HepG2 (cell line): ENCODE results near the gene MAP2K5. TPM values are rescaled to one million over a fixed set of nuclear protein-coding genes. Genes with fewer than 3 reads are reported as not detected.

Experiments
- ATAC-seq: fragments of 200-7000 bp; cut with Tn5 transposase; 3 replicates; pipeline ENCODE4 v1.9.1; 2020; ENCODE audit warnings: mild to moderate bottlenecking, moderate library complexity
- BruUV-seq: library from RNA; stranded (reverse); fragments of 400-500 nt; replicated peaks from 2 replicates; lab custom pipeline; 2021; lab: Mats Ljungman, UMichigan
- CTCF ChIA-PET: fragments of 300-600 bp; formaldehyde crosslinking; extraction: SDS; loops from one replicate; lab custom pipeline; 2021; ENCODE audit warnings: low total read pairs, inconsistent platforms, low intra/inter-chr PET ratio; lab: Yijun Ruan, JAX
- POLR2A ChIA-PET: fragments of 350-600 bp; sonication (Branson Sonifier 250); formaldehyde crosslinking; loops from one replicate; lab custom pipeline; 2020; ENCODE audit warnings: antibody characterized with exemption, inconsistent platforms; lab: Yijun Ruan, JAX
- DNase-seq: peaks from one replicate; pipeline ENCODE4 v3.0.0-alpha.2; 2015; ENCODE audit warnings: low spot score
- FAIRE-seq: peaks from 3 replicates; lab custom pipeline; 2011; peaks lifted over from hg19 to GRCh38; lab: Jason Lieb, UNC
- H2AFZ ChIP-seq: one replicate; pipeline ENCODE4 v1.6.1; 2011; ENCODE audit warnings: low read length, inconsistent platforms
- H3K27ac ChIP-seq: fragments of 300-600 bp; 3 replicates; pipeline ENCODE4 v1.8.0; 2011; ENCODE audit warnings: mixed run types, mild to moderate bottlenecking, mixed read lengths, low read length, inconsistent platforms; ENCODE audit not compliant: insufficient read depth; ENCODE audit errors: extremely low read length
- H3K27me3 ChIP-seq, 2 experiments: fragments of 200-600 bp in 1 of 2; 2 replicates in 1 of 2; 3 replicates in 1 of 2; pipeline versions ENCODE4 v1.6.0 to v1.8.0; 2011; ENCODE audit warnings: low read length in 2 of 2, mild to moderate bottlenecking in 2 of 2, moderate library complexity in 2 of 2, inconsistent platforms in 1 of 2; ENCODE audit not compliant: insufficient read depth in 2 of 2, control insufficient read depth in 1 of 2
- H3K36me3 ChIP-seq, 2 experiments: fragments of 200-600 bp in 1 of 2; replicated peaks in 1 of 2; 2 replicates in 1 of 2; 3 replicates in 1 of 2; pipeline versions ENCODE4 v1.5.1 to v1.8.0; 2011; ENCODE audit warnings: low read length in 2 of 2, inconsistent platforms in 1 of 2; ENCODE audit not compliant: insufficient read depth in 2 of 2, control insufficient read depth in 1 of 2
- H3K4me1 ChIP-seq: 2 replicates; pipeline ENCODE4 v1.5.1; 2012; ENCODE audit warnings: low read length, inconsistent platforms; ENCODE audit not compliant: insufficient read depth
- H3K4me2 ChIP-seq: 2 replicates; pipeline ENCODE4 v1.6.0; 2011; ENCODE audit warnings: low read depth, low read length, inconsistent platforms
- H3K4me3 ChIP-seq, 3 experiments: fragments of 200-600 bp in 1 of 3; sonication (generic), shearing (Covaris generic) in 1 of 3; replicated peaks in 1 of 3; 2 replicates each; pipeline ENCODE4 v1.5.1; 2011 to 2016; ENCODE audit warnings: low read length in 3 of 3, inconsistent platforms in 2 of 3, low read depth in 2 of 3, mild to moderate bottlenecking in 2 of 3, control low read depth in 1 of 3, mixed read lengths in 1 of 3; ENCODE audit not compliant: insufficient read depth in 1 of 3
- H3K79me2 ChIP-seq: one replicate; pipeline ENCODE4 v1.6.1; 2011; ENCODE audit warnings: low read length, inconsistent platforms; ENCODE audit not compliant: insufficient read depth
- H3K9ac ChIP-seq: 2 replicates; pipeline ENCODE4 v1.6.0; 2011; ENCODE audit warnings: mild to moderate bottlenecking, low read depth, low read length, inconsistent platforms; ENCODE audit not compliant: insufficient read depth
- H3K9me3 ChIP-seq: 2 replicates; pipeline ENCODE4 v1.5.1; 2012; ENCODE audit warnings: mild to moderate bottlenecking, low read length
- H4K20me1 ChIP-seq: 2 replicates; pipeline ENCODE4 v1.6.0; 2011; ENCODE audit warnings: inconsistent platforms, mild to moderate bottlenecking, low read length, moderate library complexity; ENCODE audit not compliant: insufficient read depth
- ZIK1 ChIP-seq: sonication (generic); formaldehyde crosslinking; IDR thresholded peaks from 2 replicates; pipeline ENCODE4 v1.5.0; 2020; ENCODE audit warnings: mild to moderate bottlenecking, low read depth, missing genetic modification reagents, borderline replicate concordance
- ZNF33B ChIP-seq: sonication (generic); formaldehyde crosslinking; IDR thresholded peaks from 2 replicates; pipeline ENCODE4 v1.5.1; 2020; ENCODE audit warnings: mild to moderate bottlenecking, missing genetic modification reagents
- ZNF501 ChIP-seq: sonication (generic); formaldehyde crosslinking; IDR thresholded peaks from 2 replicates; pipeline ENCODE4 v1.5.1; 2020; ENCODE audit warnings: mild to moderate bottlenecking, moderate library complexity, missing genetic modification reagents
- ZSCAN22 ChIP-seq: sonication (generic); formaldehyde crosslinking; IDR thresholded peaks from 2 replicates; pipeline ENCODE4 v1.4.0; 2020; ENCODE audit warnings: mild to moderate bottlenecking, missing genetic modification reagents
- WGBS: methylation state at CpG from one replicate; pipeline ENCODE4 v1.1.6; 2017; ENCODE audit warnings: low lambda C conversion rate; 5-methylcytosine and 5-hydroxymethylcytosine counted together
- in situ Hi-C: cut with HindIII; loops from 2 replicates; pipeline ENCODE4 v1.10.0; 2017; ENCODE audit warnings: low pct_unique_long_range_greater_than_20kb; ENCODE audit not compliant: extremely low pct_ligation_motif_present
- intact Hi-C: fragments of 100-400 bp; cut with micrococcal nuclease; formaldehyde crosslinking; loops from one replicate; pipeline ENCODE4 v1.10.0; 2022; ENCODE audit not compliant: unreplicated experiment
- polyA plus RNA-seq, 8 experiments: library from polyadenylated mRNA; depleted of rRNA in 3 of 8; stranded (reverse) in 7 of 8; unstranded in 1 of 8; fragments of >200 nt; fragmentation: Illumina TruSeq in 4 of 8; extraction: Trizol in 4 of 8; gene quantifications; 2 replicates each; pipeline versions ENCODE4 v1.2.1 to v1.2.3, GENCODE V29; 2011 to 2016; ENCODE audit warnings: low read depth in 4 of 8, missing spikeins in 1 of 8, mixed read lengths in 1 of 8; ENCODE audit not compliant: insufficient read depth in 1 of 8
- total RNA-seq, 5 experiments: library from RNA; depleted of rRNA; stranded (reverse); fragments of >200 nt; fragmentation: Illumina TruSeq; extraction: Trizol; gene quantifications; 2 replicates each; pipeline ENCODE4 v1.2.3, GENCODE V29; 2016; ENCODE audit warnings: low read depth in 1 of 5
- TF ChIP-seq, protein P1 (sequence below): sonication (generic); formaldehyde crosslinking; IDR thresholded peaks from 2 replicates; pipeline ENCODE4 v1.4.0; 2020; ENCODE audit warnings: missing genetic modification reagents

MAP2K5 gene
- total and polyA plus RNA-seq, 2 of the 13 experiments (the other 11 are each of a cell fraction or from before 2014, with no cell fraction given): 4.0 to 4.3 TPM

DNA sequence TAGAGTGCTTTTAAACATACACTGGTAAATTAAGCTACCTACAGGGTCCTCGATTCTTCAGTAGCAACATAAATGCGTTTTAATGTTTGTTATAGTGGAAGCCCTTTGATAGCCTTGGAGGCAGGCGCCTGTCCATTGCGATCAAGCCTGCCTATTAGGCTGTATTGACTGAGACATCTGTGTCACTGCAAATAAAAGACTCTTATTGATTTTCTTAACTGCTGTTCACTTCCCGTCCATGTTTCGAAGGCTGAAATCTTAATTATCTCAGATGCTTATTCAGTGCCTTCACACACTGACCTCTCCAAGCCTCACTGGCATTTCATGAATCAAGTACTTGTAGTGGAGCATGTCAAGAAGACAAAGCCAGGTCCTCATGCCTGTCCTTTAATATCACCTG, 51.1 kb downstream of the MAP2K5 start:
- H3K4me3 ChIP-seq: no peak overlapping the region
- no TSS peak for BruUV-seq
- H4K20me1 ChIP-seq: no peaks in the 10 kb centered on the region
- intact Hi-C loops (no loop called here), in situ Hi-C loops (no loop called here)
- H3K79me2 ChIP-seq: no peaks in the 10 kb centered on the region
- H3K36me3 ChIP-seq: peaks cover 0 to 14% of the 10 kb centered on the region in 2 experiments; a peak in 1 of 5 replicates
- no peaks in the 10 kb centered on the region for H3K4me1 ChIP-seq
- no peak overlapping the region for H3K4me2 ChIP-seq
- WGBS: 92% methylated on average over 6 of the region's 6 CpGs
- DNase-seq: no peak
- TF ChIP-seq ZSCAN22 (CRISPR knock-in tag) (no peak), ZIK1 (CRISPR knock-in tag) (no peak), ZNF33B (CRISPR knock-in tag) (no peak)
- TF ChIP-seq, protein P1, sequence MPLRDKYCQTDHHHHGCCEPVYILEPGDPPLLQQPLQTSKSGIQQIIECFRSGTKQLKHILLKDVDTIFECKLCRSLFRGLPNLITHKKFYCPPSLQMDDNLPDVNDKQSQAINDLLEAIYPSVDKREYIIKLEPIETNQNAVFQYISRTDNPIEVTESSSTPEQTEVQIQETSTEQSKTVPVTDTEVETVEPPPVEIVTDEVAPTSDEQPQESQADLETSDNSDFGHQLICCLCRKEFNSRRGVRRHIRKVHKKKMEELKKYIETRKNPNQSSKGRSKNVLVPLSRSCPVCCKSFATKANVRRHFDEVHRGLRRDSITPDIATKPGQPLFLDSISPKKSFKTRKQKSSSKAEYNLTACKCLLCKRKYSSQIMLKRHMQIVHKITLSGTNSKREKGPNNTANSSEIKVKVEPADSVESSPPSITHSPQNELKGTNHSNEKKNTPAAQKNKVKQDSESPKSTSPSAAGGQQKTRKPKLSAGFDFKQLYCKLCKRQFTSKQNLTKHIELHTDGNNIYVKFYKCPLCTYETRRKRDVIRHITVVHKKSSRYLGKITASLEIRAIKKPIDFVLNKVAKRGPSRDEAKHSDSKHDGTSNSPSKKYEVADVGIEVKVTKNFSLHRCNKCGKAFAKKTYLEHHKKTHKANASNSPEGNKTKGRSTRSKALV (CRISPR knock-in tag): no peak
- no peak for FAIRE-seq
- no peak overlapping the region for H3K27ac ChIP-seq
- no peaks in the 10 kb centered on the region for H3K9me3 ChIP-seq
- no peaks in the 10 kb centered on the region for H3K27me3 ChIP-seq
- no peak overlapping the region for H3K9ac ChIP-seq
- no peak overlapping the region for H2AFZ ChIP-seq
- ATAC-seq: no peak
- POLR2A ChIA-PET: no interaction called here
- CTCF ChIA-PET: no interaction called here

DNA sequence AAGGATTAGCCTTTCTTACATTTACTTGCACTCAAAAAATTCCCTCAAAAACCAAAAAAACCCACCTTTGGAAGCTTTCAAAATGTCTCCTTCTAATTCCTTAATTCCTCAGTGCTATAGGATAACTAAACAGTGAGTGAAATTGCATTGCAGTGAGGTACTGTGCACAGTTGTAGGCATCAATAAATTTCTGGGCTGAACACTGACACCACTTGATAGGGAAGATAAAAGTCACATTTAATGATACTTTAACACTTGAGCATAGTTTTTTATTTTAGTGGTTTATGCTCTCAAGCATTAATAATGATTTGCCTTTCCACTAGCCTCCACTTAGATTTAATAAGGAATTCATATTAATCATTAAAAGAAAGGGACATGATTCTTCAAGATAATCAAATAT, 52.3 kb downstream of the MAP2K5 start:
- BruUV-seq: no TSS peak
- intact Hi-C loops (no loop called here), in situ Hi-C loops (no loop called here)
- Histone ChIP-seq H4K20me1 (no peaks in the 10 kb centered on the region), H3K9me3 (no peaks in the 10 kb centered on the region), H3K4me2 (no peak overlapping the region), H2AFZ (no peak overlapping the region), H3K27me3 (no peaks in the 10 kb centered on the region), H3K4me1 (no peaks in the 10 kb centered on the region), H3K27ac (no peak overlapping the region), H3K79me2 (no peaks in the 10 kb centered on the region), H3K9ac (no peak overlapping the region), H3K4me3 (no peak overlapping the region), H3K36me3 (peaks cover 0 to 11% of the 10 kb centered on the region in 2 experiments; a peak in 1 of 5 replicates)
- no peak for TF ChIP-seq ZNF501 (CRISPR knock-in tag)
- CTCF ChIA-PET: no interaction called here
- POLR2A ChIA-PET: no interaction called here
- DNase-seq (no peak), FAIRE-seq (no peak), ATAC-seq (no peak)
